Testis (tissue), 3 donors: ENCODE data around the gene HYAL1. TPM values are rescaled to one million over a fixed set of nuclear protein-coding genes. Genes with fewer than 3 reads are reported as not detected.
"Not testable (repeated sequence)": the region's sequence is repeated elsewhere in the genome, so short reads cannot be mapped to it uniquely, and the experiment has no call there.

Source experiments
- DNase-seq: peaks from one replicate; pipeline ENCODE4 v3.0.0-alpha.2; 2019
- H3K27ac ChIP-seq, 2 donors: fragments of 200-600 bp; sonication (generic); one replicate each; pipeline ENCODE4 v1.5.1; 2019
- H3K27me3 ChIP-seq: fragments of 200-600 bp; sonication (generic); one replicate; pipeline ENCODE4 v1.5.1; 2019
- H3K36me3 ChIP-seq: fragments of 200-600 bp; sonication (generic); one replicate; pipeline ENCODE4 v1.5.1; 2017; ENCODE audit warnings: low read depth; ENCODE audit errors: missing control alignments
- H3K4me1 ChIP-seq: fragments of 200-600 bp; sonication (generic); one replicate; pipeline ENCODE4 v1.5.1; 2019
- H3K4me3 ChIP-seq, 2 donors: fragments of 200-600 bp; sonication (generic); one replicate each; pipeline ENCODE4 v1.5.1; 2017 to 2019
- H3K9me3 ChIP-seq: fragments of 200-600 bp; sonication (generic); one replicate; pipeline ENCODE4 v1.5.1; 2017
- POLR2A ChIP-seq: fragments of 450-650 bp; IDR thresholded peaks from one replicate; pipeline ENCODE4 v1.6.1; 2017; ENCODE audit warnings: antibody characterized with exemption, mild to moderate bottlenecking, moderate library complexity
- WGBS, 2 donors: methylation state at CpG; one replicate each; pipeline ENCODE4 v1.1.5; 2018; 5-methylcytosine and 5-hydroxymethylcytosine counted together
- intact Hi-C: fragments of 100-400 bp; cut with DNase I; formaldehyde crosslinking; loops from one replicate; pipeline ENCODE4 v1.15.1; 2023; ENCODE audit warnings: low total_unique reads
- polyA plus RNA-seq: library from polyadenylated mRNA; stranded (reverse); fragments of 350-450 nt; fragmentation: Illumina TruSeq; extraction: RNeasy Lipid Tissue Mini Kit (QIAGEN cat#74804); gene quantifications from one replicate; pipeline ENCODE4 v1.2.3, GENCODE V29; 2014; ENCODE audit warnings: low read depth, low replicate concordance; ENCODE audit not compliant: insufficient read depth
- total RNA-seq, 2 donors: library from RNA; depleted of rRNA; stranded (reverse); fragments of >200 nt; gene quantifications; one replicate each; pipeline ENCODE4 v1.2.3, GENCODE V29; 2016
- TF ChIP-seq, protein P1 (sequence below), 3 experiments: fragments of 450-650 bp in 2 of 3; fragments of 200-600 bp in 1 of 3; sonication (generic) in 1 of 3; IDR thresholded peaks; one replicate each; pipeline ENCODE4 v1.5.1; 2016 to 2019; ENCODE audit warnings: antibody characterized with exemption in 3 of 3, mild to moderate bottlenecking in 2 of 3, moderate library complexity in 1 of 3

Gene HYAL1
- total and polyA plus RNA-seq, 3 donors from 2014 or later: 2.7 to 3.7 (median 3.2) TPM

- Histone ChIP-seq H3K27me3 (no peaks in the 10 kb centered on the region), H3K36me3 (no peaks in the 10 kb centered on the region), H3K9me3 (no peaks in the 10 kb centered on the region), H3K4me3 (peak overlapping the region in 1 of 2 donors; percentile 36), H3K27ac (no peak overlapping the region), H3K4me1 (peaks cover 8% of the 10 kb centered on the region)
- intact Hi-C loops: loop anchor here (10.0 kb wide), 1 partner anchor 81 kb away; the partner anchor contains the start of gene GNAT1
- 44 to 62% methylated on average over 26 to 65 of the region's 65 CpGs for WGBS, 2 donors
- DNase-seq: no peak
- TF ChIP-seq, protein P1, sequence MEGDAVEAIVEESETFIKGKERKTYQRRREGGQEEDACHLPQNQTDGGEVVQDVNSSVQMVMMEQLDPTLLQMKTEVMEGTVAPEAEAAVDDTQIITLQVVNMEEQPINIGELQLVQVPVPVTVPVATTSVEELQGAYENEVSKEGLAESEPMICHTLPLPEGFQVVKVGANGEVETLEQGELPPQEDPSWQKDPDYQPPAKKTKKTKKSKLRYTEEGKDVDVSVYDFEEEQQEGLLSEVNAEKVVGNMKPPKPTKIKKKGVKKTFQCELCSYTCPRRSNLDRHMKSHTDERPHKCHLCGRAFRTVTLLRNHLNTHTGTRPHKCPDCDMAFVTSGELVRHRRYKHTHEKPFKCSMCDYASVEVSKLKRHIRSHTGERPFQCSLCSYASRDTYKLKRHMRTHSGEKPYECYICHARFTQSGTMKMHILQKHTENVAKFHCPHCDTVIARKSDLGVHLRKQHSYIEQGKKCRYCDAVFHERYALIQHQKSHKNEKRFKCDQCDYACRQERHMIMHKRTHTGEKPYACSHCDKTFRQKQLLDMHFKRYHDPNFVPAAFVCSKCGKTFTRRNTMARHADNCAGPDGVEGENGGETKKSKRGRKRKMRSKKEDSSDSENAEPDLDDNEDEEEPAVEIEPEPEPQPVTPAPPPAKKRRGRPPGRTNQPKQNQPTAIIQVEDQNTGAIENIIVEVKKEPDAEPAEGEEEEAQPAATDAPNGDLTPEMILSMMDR (IDR thresholded peaks at IDR 0.05): no peak
- TF ChIP-seq POLR2A: no peak
Measured at GRCh38 chr3:50275141-50275995, 28.0 kb downstream of the HYAL1 start.

DNA sequence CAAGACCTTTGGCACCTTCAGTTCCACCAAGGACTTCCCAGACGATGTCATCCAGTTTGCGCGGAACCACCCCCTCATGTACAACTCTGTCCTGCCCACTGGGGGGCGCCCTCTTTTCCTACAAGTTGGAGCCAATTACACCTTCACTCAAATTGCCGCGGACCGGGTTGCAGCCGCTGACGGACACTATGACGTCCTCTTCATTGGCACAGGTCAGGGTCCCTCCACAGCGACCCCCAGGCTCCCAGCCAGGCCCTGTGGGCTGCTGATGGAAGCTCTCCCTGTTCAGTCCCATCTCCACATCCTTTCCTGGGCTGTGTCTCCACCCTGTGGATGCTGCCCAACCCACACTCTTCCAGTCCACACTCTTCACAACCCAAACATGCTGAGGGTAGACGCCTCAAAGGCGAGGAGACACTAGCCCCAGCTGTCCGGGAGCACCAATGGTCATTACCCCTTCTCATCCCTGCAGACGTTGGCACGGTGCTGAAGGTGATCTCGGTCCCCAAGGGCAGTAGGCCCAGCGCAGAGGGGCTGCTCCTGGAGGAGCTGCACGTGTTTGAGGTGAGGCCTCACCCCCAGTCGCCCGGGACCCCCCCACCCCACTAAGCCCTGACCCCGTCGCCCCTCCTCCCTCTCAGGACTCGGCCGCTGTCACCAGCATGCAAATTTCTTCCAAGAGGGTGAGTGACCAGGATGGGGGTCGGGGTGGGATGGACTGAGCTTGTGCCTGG lies 28.8 kb downstream of the HYAL1 start:
- Histone ChIP-seq H3K4me3 (no peak overlapping the region), H3K9me3 (no peaks in the 10 kb centered on the region), H3K4me1 (peaks cover 10% of the 10 kb centered on the region), H3K27ac (no peak overlapping the region), H3K27me3 (no peaks in the 10 kb centered on the region), H3K36me3 (no peaks in the 10 kb centered on the region)
- DNase-seq: peak; percentile 74
- TF ChIP-seq POLR2A: no peak
- TF ChIP-seq, protein P1 (IDR thresholded peaks at IDR 0.05): peak; percentile 33 to 68 (median 61)
- WGBS, 2 donors: 38 to 52% methylated on average over 19 to 26 of the region's 26 CpGs
- intact Hi-C loops: loop anchor here (10.0 kb wide), 1 partner anchor 80 kb away; the partner anchor contains the start of gene GNAT1

DNA sequence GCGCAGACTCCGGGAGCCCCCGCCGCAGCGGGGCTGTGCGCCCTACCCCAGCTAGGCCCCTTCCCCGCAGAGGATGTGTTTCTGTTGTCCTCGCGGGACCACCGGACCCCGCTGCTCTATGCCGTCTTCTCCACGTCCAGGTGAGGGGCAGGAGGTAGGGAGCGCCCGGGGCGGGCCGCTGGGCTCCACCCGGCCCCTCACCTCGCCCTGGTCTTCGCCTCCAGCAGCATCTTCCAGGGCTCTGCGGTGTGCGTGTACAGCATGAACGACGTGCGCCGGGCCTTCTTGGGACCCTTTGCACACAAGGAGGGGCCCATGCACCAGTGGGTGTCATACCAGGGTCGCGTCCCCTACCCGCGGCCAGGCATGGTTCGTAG lies 29.7 kb downstream of the HYAL1 start:
- WGBS, 2 donors: 40 to 52% methylated on average over 27 to 31 of the region's 31 CpGs
- no peak for DNase-seq
- TF ChIP-seq, protein P1 (IDR thresholded peaks at IDR 0.05): no peak
- TF ChIP-seq POLR2A: no peak
- Histone ChIP-seq H3K27me3 (no peaks in the 10 kb centered on the region), H3K36me3 (no peaks in the 10 kb centered on the region), H3K4me1 (peaks cover 19% of the 10 kb centered on the region), H3K9me3 (no peaks in the 10 kb centered on the region), H3K27ac (no peak overlapping the region), H3K4me3 (peak overlapping the region in 1 of 2 donors; percentile 35)
- intact Hi-C loops: loop anchor here (10.0 kb wide), 1 partner anchor 79 kb away; the partner anchor contains the start of gene GNAT1

- TF ChIP-seq POLR2A: no peak
- TF ChIP-seq, protein P1 (IDR thresholded peaks at IDR 0.05): peak; percentile 95 to 99 (median 98)
- WGBS, 2 donors: 7 to 9% methylated on average over 27 to 59 of the region's 61 CpGs
- DNase-seq: peak; percentile 89
- Histone ChIP-seq H3K4me1 (peaks cover 22% of the 10 kb centered on the region), H3K36me3 (no peaks in the 10 kb centered on the region), H3K27ac (no peak overlapping the region), H3K9me3 (no peaks in the 10 kb centered on the region), H3K4me3 (peak overlapping the region in 1 of 2 donors; percentile 35), H3K27me3 (no peaks in the 10 kb centered on the region)
- intact Hi-C loops: loop anchor here (10.0 kb wide), 1 partner anchor 78 kb away; the partner anchor contains the start of gene GNAT1
Measured at GRCh38 chr3:50272911-50273688, 30.3 kb downstream of the HYAL1 start.

DNA sequence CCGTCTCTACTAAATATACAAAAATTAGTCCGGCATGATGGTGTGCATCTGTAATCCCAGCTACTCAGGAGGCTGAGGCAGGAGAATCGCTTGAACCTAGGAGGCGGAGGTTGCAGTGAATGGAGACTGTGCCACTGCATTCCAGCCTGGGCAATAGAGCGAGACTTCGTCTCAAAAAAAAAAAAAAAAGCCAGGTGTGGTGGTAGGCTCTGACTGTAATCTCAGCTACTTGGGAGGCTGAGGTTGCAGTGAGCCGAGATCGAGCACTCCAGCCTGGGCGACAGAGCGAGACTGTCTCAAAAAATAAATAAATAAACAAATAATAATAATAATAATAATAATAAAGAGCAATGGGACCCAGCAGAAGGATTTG lies 30.9 kb downstream of the HYAL1 start:
- not testable (repeated sequence) for H3K4me3 ChIP-seq

More for the DNA sequence above, 30.9 kb downstream of the HYAL1 start:
- H3K27ac ChIP-seq, DNase-seq, H3K36me3 ChIP-seq, H3K9me3 ChIP-seq, H3K27me3 ChIP-seq: not testable (repeated sequence)
- WGBS, 2 donors: 57 to 59% methylated on average over 10 of the region's 10 CpGs
- intact Hi-C loops: loop anchor here (10.0 kb wide), 1 partner anchor 78 kb away; the partner anchor contains the start of gene GNAT1
- peaks cover 27% of the 10 kb centered on the region for H3K4me1 ChIP-seq
